Epithelial cell of esophagus (primary cell): Measurements from ENCODE around the gene CYB561D1.

ENCODE experiments used
- DNase-seq: peaks from one replicate; pipeline ENCODE4 v3.0.0; 2010; ENCODE audit warnings: low read depth
- H3K4me3 ChIP-seq: 2 replicates; pipeline ENCODE4 v1.5.1; 2011; ENCODE audit warnings: mild to moderate bottlenecking, low read length, control low read depth
- TF ChIP-seq, protein P1 (sequence below): IDR thresholded peaks from 2 replicates; pipeline ENCODE4 v1.5.1; 2011; ENCODE audit warnings: low read depth, mild to moderate bottlenecking, low read length, control low read depth, inconsistent platforms; ENCODE audit not compliant: insufficient read depth; ENCODE audit errors: missing control alignments

The CYB561D1 gene

DNA sequence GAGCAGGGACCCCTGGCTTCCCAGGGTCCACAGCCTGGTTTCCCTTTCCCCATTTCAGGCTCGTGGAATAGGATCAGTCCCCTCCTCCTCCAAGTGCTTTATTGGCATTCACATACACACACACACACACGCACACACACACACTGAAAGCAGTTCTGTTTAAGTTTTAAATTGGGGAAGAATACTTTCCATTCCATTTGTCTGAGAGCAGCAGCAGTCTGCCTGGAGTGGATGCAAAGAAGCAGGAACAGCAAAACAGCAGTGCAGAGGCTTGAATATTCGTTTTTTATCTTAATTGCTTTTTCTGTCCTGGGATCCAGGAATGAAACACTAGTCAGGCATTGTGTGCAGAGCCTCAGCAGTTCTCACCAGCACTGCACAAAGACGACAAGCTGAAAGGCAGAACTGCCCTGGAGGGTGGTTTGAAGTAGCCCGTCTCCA lies 7.1 kb downstream of the CYB561D1 start:
- TF ChIP-seq, protein P1, sequence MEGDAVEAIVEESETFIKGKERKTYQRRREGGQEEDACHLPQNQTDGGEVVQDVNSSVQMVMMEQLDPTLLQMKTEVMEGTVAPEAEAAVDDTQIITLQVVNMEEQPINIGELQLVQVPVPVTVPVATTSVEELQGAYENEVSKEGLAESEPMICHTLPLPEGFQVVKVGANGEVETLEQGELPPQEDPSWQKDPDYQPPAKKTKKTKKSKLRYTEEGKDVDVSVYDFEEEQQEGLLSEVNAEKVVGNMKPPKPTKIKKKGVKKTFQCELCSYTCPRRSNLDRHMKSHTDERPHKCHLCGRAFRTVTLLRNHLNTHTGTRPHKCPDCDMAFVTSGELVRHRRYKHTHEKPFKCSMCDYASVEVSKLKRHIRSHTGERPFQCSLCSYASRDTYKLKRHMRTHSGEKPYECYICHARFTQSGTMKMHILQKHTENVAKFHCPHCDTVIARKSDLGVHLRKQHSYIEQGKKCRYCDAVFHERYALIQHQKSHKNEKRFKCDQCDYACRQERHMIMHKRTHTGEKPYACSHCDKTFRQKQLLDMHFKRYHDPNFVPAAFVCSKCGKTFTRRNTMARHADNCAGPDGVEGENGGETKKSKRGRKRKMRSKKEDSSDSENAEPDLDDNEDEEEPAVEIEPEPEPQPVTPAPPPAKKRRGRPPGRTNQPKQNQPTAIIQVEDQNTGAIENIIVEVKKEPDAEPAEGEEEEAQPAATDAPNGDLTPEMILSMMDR: no peak
- DNase-seq: no peak
- H3K4me3 ChIP-seq: no peak overlapping the region

DNA sequence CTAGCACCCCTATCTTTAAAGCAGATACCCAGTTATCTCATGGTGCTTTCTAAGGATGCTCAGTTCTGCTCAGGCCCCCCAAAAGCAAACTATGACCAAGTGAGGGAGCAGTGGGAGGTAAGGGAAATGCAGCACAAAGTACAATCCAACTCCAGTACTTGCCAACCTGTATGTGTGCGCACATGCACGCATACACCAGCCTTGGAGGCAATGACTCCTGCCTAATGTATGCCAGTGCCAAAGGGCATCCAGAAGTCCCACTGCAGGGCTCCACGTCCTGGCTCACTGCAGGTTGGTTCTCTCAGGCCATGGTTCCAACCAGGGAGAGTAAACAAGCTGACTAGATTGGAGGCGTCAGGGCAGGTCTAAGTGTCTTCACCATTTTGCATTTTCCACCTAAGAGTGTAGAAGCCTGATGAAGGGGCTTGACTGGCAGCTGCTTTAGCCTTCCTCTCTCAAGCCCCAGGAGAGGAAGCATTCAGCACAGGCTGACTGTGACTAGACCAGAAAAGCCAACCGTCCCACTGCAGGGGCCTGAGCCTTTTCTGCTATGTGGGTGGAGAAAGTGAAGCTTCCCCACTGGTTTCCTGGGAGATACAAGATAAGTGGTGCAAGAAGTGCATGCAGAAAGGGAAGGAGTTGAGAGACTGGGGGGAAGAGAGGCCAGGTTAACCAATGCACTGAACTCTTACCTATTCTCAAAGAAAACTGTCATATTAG lies 7.9 kb downstream of the CYB561D1 start:
- TF ChIP-seq, protein P1: no peak
- H3K4me3 ChIP-seq: no peak overlapping the region
- no peak for DNase-seq

DNA sequence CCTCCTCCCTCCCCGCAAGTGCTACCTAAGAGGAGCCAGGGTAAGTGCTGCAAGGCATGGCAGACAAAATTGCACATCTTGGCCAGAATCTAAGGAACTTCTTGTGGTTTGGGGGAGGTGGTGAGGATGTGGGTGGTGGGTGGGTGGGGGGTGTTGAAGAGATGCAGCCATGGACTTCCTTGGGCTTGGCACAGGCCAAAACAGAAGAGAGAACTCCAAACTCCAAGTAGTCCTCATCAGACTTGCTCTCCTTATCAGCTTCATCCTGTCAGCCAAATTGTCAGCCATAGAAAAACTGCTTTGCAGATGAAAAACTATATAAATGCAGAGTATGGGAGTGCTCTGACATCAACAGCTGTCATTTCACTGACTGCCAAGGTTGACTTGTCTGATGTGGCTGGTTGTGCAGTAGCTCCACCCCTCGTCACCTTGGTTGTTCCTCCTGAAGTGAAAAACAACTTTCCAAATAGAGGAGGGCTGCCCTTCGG lies 8.5 kb downstream of the CYB561D1 start:
- no peak overlapping the region for H3K4me3 ChIP-seq
- TF ChIP-seq, protein P1: no peak
- no peak for DNase-seq

DNA sequence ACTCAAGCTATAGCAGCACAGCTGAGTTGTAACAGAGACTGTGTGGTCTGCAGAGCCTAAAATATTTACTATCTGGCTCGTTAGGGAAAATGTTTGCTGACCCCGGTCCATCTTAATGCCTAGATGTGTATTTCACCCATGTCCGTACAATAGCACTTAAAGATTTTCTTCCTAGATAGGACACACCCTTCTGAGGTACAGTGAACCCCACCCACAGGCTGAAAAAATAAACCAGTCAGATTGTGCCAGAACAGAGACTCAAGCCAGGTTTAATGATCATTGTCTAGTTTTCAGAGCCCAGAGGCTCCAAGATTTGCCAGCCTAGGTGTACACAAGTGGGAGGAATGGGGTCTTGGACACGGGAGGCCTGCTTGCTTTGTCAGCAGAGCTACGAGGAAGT lies 10.0 kb downstream of the CYB561D1 start:
- TF ChIP-seq, protein P1: no peak
- no peak for DNase-seq
- no peak overlapping the region for H3K4me3 ChIP-seq

DNA sequence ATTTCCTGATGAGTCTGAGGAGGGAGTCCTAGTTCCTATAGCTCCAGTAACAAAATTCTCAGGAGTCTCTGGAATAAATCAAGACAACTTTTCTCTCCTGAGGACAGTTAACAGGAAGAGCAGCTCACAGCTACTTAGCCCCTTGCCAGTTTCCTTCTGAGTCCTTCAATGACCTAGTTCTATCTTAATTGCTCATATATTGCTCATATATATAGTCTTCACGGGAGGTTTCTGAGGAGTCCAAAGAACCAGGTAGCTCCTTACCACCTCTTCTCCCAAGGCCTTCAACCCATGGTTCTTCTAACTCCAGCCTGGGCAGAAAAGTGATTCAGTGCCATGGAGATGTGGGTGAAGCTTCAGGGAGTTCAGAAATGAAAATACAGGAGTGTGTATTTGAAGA lies 11.1 kb downstream of the CYB561D1 start:
- DNase-seq: no peak
- TF ChIP-seq, protein P1: no peak

DNA sequence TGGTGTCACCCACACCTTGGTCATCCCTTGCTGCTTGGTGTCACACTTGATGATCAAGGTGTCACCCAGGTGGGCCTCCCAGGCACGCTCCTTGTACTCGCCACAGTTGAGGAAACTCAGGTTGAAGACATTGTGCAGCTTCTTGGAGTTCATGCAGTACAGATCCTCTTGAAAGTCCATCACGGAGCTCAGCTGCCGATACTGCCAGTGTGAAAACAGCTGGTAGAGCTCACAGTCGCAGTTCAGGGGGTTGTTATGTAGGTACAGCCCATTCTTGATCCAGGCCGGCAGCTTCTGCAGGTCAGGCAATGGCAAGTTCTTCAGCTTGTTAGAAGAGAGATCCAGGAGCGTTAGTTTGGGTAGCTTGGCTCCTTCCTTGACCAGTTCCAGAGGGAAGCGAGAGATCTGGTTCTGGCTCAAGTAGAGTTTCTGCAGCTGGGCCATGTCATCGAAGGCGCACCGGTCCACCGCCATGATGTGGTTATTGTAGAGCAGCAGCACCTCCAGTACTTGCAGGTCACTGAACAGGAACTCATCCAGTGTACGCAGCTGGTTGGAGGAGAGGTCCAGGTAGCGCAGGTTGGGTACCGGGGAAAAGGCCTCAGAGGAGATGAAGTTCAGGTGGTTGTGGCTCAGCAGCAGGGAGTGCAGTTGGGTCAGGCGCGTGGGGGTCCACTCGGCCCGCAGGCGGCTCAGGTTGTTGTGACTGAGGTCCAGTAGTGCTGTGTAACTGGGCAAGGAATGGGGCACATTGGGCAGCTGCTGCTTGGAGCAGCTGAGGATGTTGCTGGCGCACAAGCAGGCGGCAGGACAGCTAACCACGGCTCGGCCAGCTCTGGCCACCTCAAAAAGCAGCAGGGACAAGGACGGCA lies 14.3 kb downstream of the CYB561D1 start:
- TF ChIP-seq, protein P1: no peak
- H3K4me3 ChIP-seq: no peak overlapping the region
- no peak for DNase-seq

More for the DNA sequence above, 11.1 kb downstream of the CYB561D1 start:
- no peak overlapping the region for H3K4me3 ChIP-seq

DNA sequence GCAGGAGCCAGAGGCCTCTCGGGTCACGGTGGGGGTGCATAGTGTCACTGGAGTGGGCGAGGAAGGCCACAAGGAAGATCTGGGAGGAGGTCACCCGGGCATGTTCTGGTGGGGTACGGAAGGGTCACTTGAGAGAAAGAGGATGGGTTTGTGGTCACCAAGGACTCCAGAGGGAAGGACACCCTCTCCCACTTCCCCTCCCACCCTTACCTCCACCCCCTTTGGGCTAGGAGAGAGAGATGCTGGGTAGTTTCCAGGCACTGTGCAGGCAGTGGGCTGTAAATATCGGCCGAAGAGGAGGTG lies 14.9 kb downstream of the CYB561D1 start:
- peak overlapping the region; percentile 60 for H3K4me3 ChIP-seq
- DNase-seq: no peak
- TF ChIP-seq, protein P1: no peak
